AG09309 (cell line): ENCODE results near the gene RERE.

Experiments
- DNase-seq: peaks from one replicate; pipeline ENCODE4 v3.0.0-alpha.2; 2010; ENCODE audit warnings: low read depth
- H3K4me3 ChIP-seq: 2 replicates; pipeline ENCODE4 v1.5.1; 2011; ENCODE audit warnings: mild to moderate bottlenecking, low read depth, low read length, moderate library complexity; ENCODE audit not compliant: control insufficient read depth
- TF ChIP-seq, protein P1 (sequence below): IDR thresholded peaks from 2 replicates; pipeline ENCODE4 v1.5.1; 2011; ENCODE audit warnings: mild to moderate bottlenecking, low read depth, low read length, inconsistent platforms; ENCODE audit not compliant: insufficient read depth, control insufficient read depth; ENCODE audit errors: missing control alignments

Gene RERE

DNA sequence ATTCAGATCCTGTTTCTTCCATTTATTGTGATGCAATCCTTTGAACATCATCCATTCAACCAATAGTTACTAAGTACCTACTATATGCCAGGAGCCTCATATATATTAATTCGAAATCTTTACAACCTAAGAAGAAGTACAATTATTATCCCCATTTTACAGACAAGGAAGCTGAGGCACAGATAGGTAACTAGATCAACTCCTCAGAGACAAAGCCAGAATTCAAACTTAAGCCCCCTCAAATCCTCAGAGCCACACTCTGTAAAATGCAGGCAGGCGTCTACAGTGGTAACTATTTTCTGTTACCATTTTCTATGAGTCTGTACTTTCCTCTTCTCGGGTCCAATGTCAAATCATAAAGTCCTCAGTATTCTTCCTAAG is 391.7 kb downstream of the RERE start:
- no peak overlapping the region for H3K4me3 ChIP-seq
- TF ChIP-seq, protein P1, sequence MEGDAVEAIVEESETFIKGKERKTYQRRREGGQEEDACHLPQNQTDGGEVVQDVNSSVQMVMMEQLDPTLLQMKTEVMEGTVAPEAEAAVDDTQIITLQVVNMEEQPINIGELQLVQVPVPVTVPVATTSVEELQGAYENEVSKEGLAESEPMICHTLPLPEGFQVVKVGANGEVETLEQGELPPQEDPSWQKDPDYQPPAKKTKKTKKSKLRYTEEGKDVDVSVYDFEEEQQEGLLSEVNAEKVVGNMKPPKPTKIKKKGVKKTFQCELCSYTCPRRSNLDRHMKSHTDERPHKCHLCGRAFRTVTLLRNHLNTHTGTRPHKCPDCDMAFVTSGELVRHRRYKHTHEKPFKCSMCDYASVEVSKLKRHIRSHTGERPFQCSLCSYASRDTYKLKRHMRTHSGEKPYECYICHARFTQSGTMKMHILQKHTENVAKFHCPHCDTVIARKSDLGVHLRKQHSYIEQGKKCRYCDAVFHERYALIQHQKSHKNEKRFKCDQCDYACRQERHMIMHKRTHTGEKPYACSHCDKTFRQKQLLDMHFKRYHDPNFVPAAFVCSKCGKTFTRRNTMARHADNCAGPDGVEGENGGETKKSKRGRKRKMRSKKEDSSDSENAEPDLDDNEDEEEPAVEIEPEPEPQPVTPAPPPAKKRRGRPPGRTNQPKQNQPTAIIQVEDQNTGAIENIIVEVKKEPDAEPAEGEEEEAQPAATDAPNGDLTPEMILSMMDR: no peak
- no peak for DNase-seq

DNA sequence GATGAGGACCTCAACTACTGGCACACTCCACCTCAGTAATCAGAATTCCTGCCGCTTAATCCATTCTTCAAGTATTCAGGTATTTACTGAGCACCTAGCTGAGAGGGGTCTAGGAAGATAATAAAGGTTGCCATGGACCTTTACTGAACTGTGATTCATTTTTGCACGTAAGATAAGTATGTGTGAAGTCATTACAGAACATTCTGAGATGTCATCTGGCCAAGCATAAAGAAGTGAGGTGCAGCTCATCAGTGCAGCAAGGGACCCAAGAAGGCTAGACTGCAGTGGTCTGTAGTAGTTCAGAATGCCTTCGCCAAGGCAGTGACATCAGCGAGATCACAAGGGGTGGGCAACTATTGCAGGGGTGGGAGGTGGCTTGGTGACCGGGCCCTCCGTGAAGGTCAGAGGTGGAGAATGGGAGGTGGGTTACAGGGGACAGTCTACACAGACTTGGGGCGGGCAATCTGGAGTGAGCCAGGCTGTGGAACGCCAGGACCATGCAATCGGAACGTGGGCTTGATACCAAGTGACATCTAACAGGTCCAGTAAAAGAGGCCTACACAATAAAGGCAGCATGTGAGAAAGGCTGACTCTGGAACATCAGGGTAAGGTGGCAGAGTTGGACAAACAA is 392.2 kb downstream of the RERE start:
- no peak for DNase-seq
- no peak overlapping the region for H3K4me3 ChIP-seq
- TF ChIP-seq, protein P1: no peak

DNA sequence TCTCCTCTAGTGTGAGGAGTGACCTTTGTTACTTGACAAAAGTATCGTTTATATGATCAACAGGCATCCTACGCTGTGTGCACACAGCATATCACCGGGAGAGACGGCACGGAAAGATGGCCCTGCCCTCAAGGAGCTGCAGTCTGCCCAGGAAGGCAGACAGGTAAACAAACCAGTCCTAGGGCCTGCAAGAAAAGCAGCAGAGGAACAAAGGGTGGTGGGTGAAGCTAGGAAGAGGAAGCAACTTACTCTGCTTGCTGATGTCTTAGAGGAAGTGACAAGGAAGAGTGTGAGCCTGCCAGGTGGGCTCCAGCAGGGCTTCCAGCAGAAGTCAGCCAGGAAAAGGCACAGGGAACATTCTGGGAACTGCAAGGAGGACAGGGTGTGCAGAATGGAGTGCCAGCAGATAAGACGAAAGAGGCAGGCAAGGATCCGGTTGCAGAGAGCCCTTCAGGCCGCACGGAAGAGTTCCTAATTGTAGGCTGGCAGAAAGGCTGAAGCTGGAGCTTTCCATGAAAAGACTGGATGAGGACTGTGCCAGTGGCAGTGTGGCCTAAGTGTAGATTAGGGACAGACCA is 392.8 kb downstream of the RERE start:
- DNase-seq: no peak
- H3K4me3 ChIP-seq: peak overlapping the region; percentile 66; the same call in 1 of the 2 replicates

DNA sequence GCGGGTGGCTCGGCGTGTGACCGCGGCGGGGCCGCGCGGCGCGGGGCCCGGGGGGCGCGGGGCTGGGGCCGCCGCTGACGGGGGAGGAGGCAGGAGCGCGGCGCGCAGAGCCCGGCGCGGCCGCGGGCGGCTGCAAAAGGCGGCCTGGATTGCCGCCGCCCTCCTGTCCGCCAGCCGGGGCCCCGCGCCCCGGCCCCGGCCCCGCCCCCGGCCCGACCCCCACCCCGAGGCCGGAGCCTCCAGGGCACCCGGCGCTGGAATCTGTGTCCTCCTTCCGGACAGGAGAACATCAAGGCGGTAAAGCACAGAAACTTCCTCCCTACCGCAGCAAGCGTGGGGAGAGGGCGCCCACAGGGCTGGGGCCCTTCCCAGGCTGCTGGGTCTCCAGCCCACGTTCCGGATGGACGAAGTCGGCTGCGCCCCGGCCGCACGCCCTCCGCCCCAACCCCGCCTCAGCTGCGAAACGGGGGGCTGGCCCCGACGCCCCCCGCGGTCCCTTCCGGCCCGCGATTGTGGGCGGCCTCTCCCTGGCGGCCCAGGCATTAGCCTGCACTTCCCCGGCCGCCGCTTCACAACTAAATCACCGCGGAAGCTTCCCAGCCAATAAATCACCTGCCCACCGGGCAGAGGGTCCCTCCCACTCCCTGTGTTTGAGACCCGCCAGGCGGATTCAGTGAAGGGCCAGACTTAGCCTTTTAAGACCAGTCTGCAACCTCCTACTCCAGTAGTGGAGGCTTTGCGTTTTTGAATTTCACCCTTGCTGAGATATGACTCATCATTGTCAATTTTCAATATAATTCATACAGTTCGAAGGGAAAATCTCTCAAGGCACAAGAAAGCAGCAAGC is 393.5 kb downstream of the RERE start:
- DNase-seq: no peak
- TF ChIP-seq, protein P1: no peak
- peak overlapping the region; percentile 76 for H3K4me3 ChIP-seq

More for the DNA sequence above, 392.8 kb downstream of the RERE start:
- TF ChIP-seq, protein P1: no peak

DNA sequence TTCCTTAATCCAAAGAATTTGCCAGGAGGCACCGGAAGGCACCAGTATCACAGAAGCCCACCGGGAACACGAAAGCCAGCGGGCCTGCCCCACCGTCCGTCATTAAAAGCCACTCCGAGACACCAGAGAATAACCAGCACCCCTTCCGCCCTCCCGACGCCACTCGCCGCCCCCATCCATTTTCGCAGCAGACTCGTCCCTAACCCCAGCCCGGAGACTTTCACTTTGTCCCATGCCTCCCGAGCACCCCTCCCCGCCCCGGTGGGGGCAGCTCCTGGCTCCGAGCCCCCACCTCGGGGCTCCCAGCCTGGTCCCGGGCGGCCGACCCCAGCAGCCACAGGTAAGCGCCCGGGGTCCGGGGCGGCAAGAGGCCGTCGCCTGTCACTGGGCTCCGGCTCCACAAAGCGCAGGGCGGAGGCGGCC is 394.2 kb downstream of the RERE start:
- no peak for DNase-seq
- TF ChIP-seq, protein P1: no peak
- H3K4me3 ChIP-seq: peak overlapping the region; percentile 76

DNA sequence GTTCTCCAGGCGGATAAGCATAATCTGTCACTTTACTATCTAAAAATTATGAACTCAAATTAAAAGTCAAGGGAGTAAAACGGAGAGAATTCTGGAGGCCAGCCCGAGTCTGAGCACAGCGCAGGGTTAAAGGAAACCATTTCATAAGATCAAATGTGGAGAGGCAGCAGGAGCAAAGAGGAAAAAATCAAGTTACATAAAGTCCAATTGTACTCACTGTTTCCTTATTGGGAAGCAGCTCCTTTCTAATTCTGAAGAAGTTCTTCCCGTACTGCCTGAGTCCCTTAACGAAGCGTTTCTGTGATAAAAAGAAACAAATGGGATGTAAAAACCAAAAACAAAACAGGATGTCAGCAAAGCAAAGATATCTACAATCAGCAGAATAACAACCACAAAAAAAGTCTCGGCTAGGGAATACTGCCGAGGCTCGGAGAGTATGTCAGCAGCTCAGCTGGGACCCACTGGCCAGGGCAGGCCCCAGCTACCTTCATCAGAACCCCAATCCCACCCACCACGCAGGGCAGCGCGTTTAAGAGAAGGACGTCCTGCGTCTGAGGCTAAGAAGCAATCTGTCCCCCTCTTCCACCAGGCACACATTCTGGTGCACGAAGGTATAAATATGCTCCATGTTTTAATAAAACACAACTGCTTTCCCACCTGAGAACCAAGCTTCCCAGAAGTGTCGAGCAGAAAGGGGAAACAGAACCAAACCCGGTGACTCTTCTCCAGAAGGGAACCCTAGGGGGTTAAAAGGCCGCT is 394.8 kb downstream of the RERE start:
- TF ChIP-seq, protein P1: no peak
- DNase-seq: no peak
- peak overlapping the region; percentile 76 for H3K4me3 ChIP-seq
